MV-4-11 (cell line): Measurements from ENCODE around the gene RNF144B.
A peak's percentile ranks its signal among the peaks of the same experiment; 100 is the strongest.
"Not testable (repeated sequence)": the region's sequence is repeated elsewhere in the genome, so short reads cannot be mapped to it uniquely, and the experiment has no call there.

Experiments used
- DNase-seq: peaks from one replicate; lab custom pipeline; 2025; lab: John Stamatoyannopoulos, UW

Gene RNF144B

GRCh38 chr6:18387061-18387721 lies at the start of gene RNF144B:
RNF144B (plus strand) TSS chr6:18387350; CDS start chr6:18399535, 12,185 bp downstream.
- DNase-seq = peak; percentile 84

GRCh38 chr6:18339599-18339998 lies 47.6 kb upstream of the RNF144B start:
- DNase-seq = no peak

- DNase-seq = no peak
Observed at GRCh38 chr6:18340781-18341551, 46.2 kb upstream of the RNF144B start.

- no peak for DNase-seq
Observed at GRCh38 chr6:18342223-18342622, 44.9 kb upstream of the RNF144B start.

GRCh38 chr6:18343741-18344140 lies 43.4 kb upstream of the RNF144B start:
- no peak for DNase-seq

GRCh38 chr6:18347021-18347577 lies 40.1 kb upstream of the RNF144B start:
- DNase-seq = no peak

- DNase-seq = no peak
Observed at GRCh38 chr6:18347866-18348265, 39.3 kb upstream of the RNF144B start.

GRCh38 chr6:18349386-18349785 lies 37.8 kb upstream of the RNF144B start:
- no peak for DNase-seq

GRCh38 chr6:18350271-18350670 lies 36.9 kb upstream of the RNF144B start:
- no peak for DNase-seq

- peak; percentile 90 for DNase-seq
Observed at GRCh38 chr6:18350712-18351111, 36.4 kb upstream of the RNF144B start.

- no peak for DNase-seq
Observed at GRCh38 chr6:18352001-18352400, 35.1 kb upstream of the RNF144B start.

- DNase-seq = no peak
Observed at GRCh38 chr6:18352842-18353241, 34.3 kb upstream of the RNF144B start.

- DNase-seq = no peak
Observed at GRCh38 chr6:18353251-18353650, 33.9 kb upstream of the RNF144B start.

GRCh38 chr6:18357546-18357945 lies 29.6 kb upstream of the RNF144B start:
- not testable (repeated sequence) for DNase-seq

GRCh38 chr6:18359237-18359885 lies 27.8 kb upstream of the RNF144B start:
- DNase-seq = peak; percentile 89

- DNase-seq = peak; percentile 37
Observed at GRCh38 chr6:18360188-18360587, 27.0 kb upstream of the RNF144B start.

- DNase-seq = no peak
Observed at GRCh38 chr6:18362058-18362561, 25.0 kb upstream of the RNF144B start.

GRCh38 chr6:18363746-18364145 lies 23.4 kb upstream of the RNF144B start:
- no peak for DNase-seq

- not testable (repeated sequence) for DNase-seq
Observed at GRCh38 chr6:18364561-18364960, 22.6 kb upstream of the RNF144B start.

GRCh38 chr6:18367371-18367770 lies 19.8 kb upstream of the RNF144B start:
- no peak for DNase-seq

- DNase-seq = no peak
Observed at GRCh38 chr6:18368277-18369105, 18.7 kb upstream of the RNF144B start.

- DNase-seq = no peak
Observed at GRCh38 chr6:18371010-18371409, 16.1 kb upstream of the RNF144B start.
